Upper lobe of right lung (tissue), 1 donor: ENCODE data around the gene ATP10A. TPM values are rescaled to one million over a fixed set of nuclear protein-coding genes. Genes with fewer than 3 reads are reported as not detected.

ENCODE experiments used
- ATAC-seq: fragments of 200-7000 bp; cut with Tn5 transposase; one replicate; pipeline ENCODE4 v1.9.1; 2020; ENCODE audit warnings: mild to moderate bottlenecking, moderate library complexity
- DNase-seq: peaks from one replicate; pipeline ENCODE4 v3.0.0-alpha.2; 2020
- H3K27ac ChIP-seq: fragments of 200-600 bp; one replicate; pipeline ENCODE4 v1.8.0; 2022
- H3K27me3 ChIP-seq: fragments of 200-600 bp; one replicate; pipeline ENCODE4 v1.8.0; 2022; ENCODE audit warnings: mild to moderate bottlenecking
- H3K36me3 ChIP-seq: fragments of 200-600 bp; one replicate; pipeline ENCODE4 v1.8.0; 2022
- H3K4me1 ChIP-seq: fragments of 200-600 bp; one replicate; pipeline ENCODE4 v1.8.0; 2022
- H3K4me3 ChIP-seq: fragments of 200-600 bp; one replicate; pipeline ENCODE4 v1.8.0; 2022; ENCODE audit warnings: mild to moderate bottlenecking
- H3K9me3 ChIP-seq: fragments of 200-600 bp; one replicate; pipeline ENCODE4 v1.8.0; 2022
- CTCF ChIP-seq: fragments of 200-600 bp; IDR thresholded peaks from one replicate; pipeline ENCODE4 v1.8.0; 2022; ENCODE audit warnings: antibody characterized with exemption
- intact Hi-C: fragments of 100-400 bp; cut with DNase I; formaldehyde crosslinking; loops from one replicate; pipeline ENCODE4 v1.11.0; 2022
- total RNA-seq: library from RNA; stranded (reverse); fragmentation: NEBNext Ultra II Directional; extraction: Animal tissue kit (Norgen Biotek cat#: 25700); gene quantifications from one replicate; pipeline ENCODE4 v1.2.1, GENCODE V29; 2021
- donor health status: DM: no; HTN: yes; CAD: no; lungs with severe emphysema.

The ATP10A gene
- total RNA-seq, 1 donor from 2014 or later = 31.1 TPM

- Histone ChIP-seq H3K36me3 (no peaks in the 10 kb centered on the region), H3K27me3 (no peaks in the 10 kb centered on the region), H3K4me3 (no peak overlapping the region), H3K9me3 (no peaks in the 10 kb centered on the region), H3K27ac (no peak overlapping the region), H3K4me1 (peaks cover 2% of the 10 kb centered on the region)
- no peak for TF ChIP-seq CTCF
- ATAC-seq (no peak), DNase-seq (no peak)
- intact Hi-C loops = no loop called here
Observed at GRCh38 chr15:25733036-25733855, 129.9 kb downstream of the ATP10A start.

GRCh38 chr15:25732191-25732590 lies 130.9 kb downstream of the ATP10A start:
- intact Hi-C loops = no loop called here

GRCh38 chr15:25731411-25731810 lies 131.7 kb downstream of the ATP10A start:
- intact Hi-C loops = no loop called here
- no peak for TF ChIP-seq CTCF
- Histone ChIP-seq H3K27ac (no peak overlapping the region), H3K4me3 (no peak overlapping the region), H3K9me3 (no peaks in the 10 kb centered on the region), H3K27me3 (no peaks in the 10 kb centered on the region), H3K36me3 (no peaks in the 10 kb centered on the region), H3K4me1 (no peaks in the 10 kb centered on the region)
- ATAC-seq (no peak), DNase-seq (no peak)

More at GRCh38 chr15:25732191-25732590, 130.9 kb downstream of the ATP10A start:
- DNase-seq (no peak), ATAC-seq (no peak)
- TF ChIP-seq CTCF = no peak
- Histone ChIP-seq H3K27ac (no peak overlapping the region), H3K9me3 (no peaks in the 10 kb centered on the region), H3K27me3 (no peaks in the 10 kb centered on the region), H3K36me3 (no peaks in the 10 kb centered on the region), H3K4me1 (no peaks in the 10 kb centered on the region), H3K4me3 (no peak overlapping the region)

GRCh38 chr15:25730918-25731317 lies 132.2 kb downstream of the ATP10A start:
- TF ChIP-seq CTCF = no peak

GRCh38 chr15:25728816-25729215 lies 134.3 kb downstream of the ATP10A start:
- Histone ChIP-seq H3K9me3 (no peaks in the 10 kb centered on the region), H3K36me3 (peaks cover 5% of the 10 kb centered on the region), H3K27me3 (no peaks in the 10 kb centered on the region), H3K4me1 (no peaks in the 10 kb centered on the region), H3K4me3 (no peak overlapping the region), H3K27ac (no peak overlapping the region)
- ATAC-seq (no peak), DNase-seq (no peak)
- intact Hi-C loops = no loop called here
- no peak for TF ChIP-seq CTCF

More at GRCh38 chr15:25730918-25731317, 132.2 kb downstream of the ATP10A start:
- ATAC-seq = no peak
- H3K27ac ChIP-seq = no peak overlapping the region
- H3K4me1 ChIP-seq = no peaks in the 10 kb centered on the region
- no peaks in the 10 kb centered on the region for H3K27me3 ChIP-seq
- no peaks in the 10 kb centered on the region for H3K9me3 ChIP-seq
- H3K36me3 ChIP-seq = no peaks in the 10 kb centered on the region
- intact Hi-C loops = no loop called here
- no peak for DNase-seq
- no peak overlapping the region for H3K4me3 ChIP-seq
